HG03045 (cell line): ENCODE results near the gene ADAD1.
"Not testable (repeated sequence)": the region's sequence is repeated elsewhere in the genome, so short reads cannot be mapped to it uniquely, and the experiment has no call there.

ENCODE experiments used
- ATAC-seq: cut with Tn5 transposase; IDR thresholded peaks from one replicate; pipeline ENCODE4 v1.9.1; 2021; ENCODE audit warnings: mild to moderate bottlenecking, moderate library complexity; ENCODE audit not compliant: unreplicated experiment

The ADAD1 gene

DNA sequence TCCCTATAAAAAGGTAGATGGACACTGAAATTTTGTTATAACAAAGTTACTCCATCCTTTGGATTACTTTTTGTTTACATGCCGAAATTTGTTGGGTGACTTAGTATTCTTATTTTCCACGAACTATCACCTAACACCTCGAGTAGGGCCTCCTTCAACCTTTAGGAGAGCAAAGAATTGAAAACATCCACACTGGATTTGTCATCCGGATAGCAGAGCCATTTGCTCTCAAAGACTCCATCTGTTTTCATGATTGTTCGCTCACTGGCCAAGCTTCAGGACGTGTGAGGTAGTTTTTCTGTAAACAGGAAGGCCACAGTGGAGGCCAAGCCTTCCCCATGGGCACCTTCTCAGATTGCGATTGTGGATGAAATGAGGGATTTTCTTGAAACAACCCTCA lies at the start of gene ADAD1:
TSS of gene ADAD1 (plus strand) at position 301 of the 400 bp plus-strand sequence. CDS start 1,059 bp downstream, outside the sequence.
- ATAC-seq: no peak

DNA sequence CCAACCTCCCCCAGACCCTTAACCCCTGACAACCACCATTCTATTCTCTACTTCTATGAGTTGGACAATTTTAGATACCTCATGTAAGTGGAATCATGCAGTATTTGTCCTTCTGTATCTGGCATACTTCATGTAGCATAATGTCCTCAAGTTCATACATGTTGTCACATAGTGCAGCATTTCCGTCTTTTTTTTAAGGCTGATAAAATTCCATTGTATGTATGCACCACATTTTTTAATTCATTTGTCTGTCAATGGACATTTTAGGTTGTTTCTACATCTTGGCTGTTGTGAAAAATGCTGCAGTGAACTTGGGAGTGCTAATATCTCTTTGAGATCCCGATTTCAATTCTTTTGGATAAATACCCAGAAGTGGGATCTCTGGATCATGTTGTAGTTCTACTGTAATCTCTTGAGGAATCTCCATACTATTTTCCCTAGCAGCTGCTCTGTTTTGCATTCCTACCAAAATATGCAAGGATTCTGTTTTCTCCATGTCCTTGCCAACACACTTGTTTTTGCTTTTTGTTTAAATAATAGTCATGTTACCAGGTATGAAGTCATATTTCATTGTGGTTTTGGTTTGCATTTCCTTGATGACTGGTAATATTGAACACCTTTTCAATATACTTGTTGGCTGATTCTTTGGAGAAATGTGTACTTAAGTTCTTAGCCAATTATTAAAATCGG lies 48.8 kb upstream of the ADAD1 start:
- ATAC-seq: no peak

DNA sequence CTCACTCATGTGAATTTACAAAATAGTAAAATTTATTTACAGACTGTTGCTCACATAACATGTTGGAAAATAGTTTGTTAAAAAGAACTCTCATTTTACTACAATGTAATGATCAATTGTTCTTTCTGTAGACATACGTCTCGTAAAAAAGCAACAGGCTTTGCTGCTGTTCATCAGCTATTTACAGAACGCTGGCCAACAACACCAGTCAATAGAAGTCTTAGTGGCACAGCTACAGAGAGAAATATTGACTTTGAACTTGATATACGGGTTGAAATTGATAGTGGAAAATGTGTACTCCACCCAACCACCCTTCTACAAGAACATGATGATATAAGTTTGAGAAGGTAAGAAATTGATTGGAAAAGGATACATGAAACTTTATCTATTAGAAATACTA lies 47.6 kb upstream of the ADAD1 start:
- ATAC-seq: no peak

DNA sequence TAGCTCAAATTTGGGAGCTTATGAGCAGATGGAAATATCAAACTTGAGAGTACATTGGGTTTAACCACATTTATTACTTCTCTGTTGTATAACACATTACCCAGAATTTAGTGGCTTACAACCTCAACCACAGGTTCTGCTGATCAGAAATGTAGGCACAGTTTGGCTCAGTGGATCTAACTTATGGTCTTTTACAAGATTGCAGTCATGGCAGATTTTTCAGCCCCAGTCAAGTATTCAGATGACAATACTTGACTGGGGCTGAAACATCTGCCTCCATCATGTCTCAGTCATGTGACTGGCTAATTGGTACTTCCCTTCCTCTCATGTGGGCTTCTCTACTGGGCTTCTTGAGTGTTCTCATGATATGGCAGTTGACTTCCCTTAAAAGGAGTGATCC lies 44.0 kb upstream of the ADAD1 start:
- no peak for ATAC-seq

DNA sequence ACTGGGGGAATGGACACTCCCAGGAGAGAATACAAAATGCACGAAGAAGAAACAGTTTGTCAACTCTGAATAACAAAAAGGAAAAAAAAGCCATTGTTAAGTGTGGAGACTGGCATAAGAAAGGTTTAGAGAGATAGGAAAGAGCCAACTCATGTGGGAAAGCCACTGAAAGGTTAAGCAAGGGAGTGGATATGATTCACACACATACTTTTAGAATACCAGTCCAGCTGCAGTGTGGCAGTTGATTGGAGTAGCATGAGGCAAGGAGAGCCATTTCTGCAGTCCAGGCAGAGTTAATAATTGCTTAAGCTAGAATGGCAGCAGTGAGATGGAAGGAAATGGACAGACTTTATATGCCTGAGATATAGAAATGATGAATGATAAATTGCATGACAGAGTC lies 36.9 kb upstream of the ADAD1 start:
- ATAC-seq: no peak

DNA sequence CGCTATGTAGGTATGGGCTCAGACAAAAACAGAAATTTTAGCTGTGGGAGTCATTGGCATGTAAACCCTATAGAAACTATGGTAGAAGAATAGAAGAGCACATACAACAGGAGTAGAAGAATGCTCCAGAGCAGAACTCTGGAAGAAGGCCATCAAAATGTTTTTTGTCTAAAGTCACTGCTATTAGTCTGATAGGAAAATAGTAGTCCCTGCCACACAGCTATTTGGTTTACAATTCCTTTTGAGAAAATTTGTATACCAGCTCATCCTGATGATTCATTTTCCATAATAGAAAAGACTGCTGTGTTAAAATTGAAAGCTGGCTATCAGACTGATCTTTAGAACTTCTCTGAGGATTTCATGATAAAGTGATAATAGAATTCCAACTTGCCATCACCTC lies 32.8 kb upstream of the ADAD1 start:
- no peak for ATAC-seq

GRCh38 chr4:122346503-122346902 lies 32.3 kb upstream of the ADAD1 start:
- no peak for ATAC-seq

- no peak for ATAC-seq
These were observed 22.4 kb upstream of the ADAD1 start for GRCh38 chr4:122356317-122356808.

DNA sequence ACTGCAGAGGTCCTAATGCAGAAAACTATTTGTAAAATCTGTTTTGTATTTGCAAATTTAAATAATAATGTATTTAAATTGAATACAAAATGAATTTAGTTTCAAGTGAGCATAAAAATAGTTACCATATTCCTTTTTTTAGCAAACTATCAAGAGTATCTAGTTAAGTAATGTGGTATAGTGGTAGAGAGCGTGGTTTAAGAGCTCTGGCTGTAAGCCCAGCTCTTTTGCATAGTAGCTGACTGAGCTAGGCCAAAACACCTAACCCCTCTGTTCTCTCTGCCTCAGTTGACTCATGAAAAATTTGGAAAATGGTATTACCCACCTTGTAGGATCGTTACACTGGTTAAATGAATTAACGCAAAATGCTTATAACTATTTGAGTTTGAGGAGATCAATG lies 18.1 kb upstream of the ADAD1 start:
- ATAC-seq: no peak

- no peak for ATAC-seq
These were observed 14.0 kb upstream of the ADAD1 start for GRCh38 chr4:122364700-122365404.

DNA sequence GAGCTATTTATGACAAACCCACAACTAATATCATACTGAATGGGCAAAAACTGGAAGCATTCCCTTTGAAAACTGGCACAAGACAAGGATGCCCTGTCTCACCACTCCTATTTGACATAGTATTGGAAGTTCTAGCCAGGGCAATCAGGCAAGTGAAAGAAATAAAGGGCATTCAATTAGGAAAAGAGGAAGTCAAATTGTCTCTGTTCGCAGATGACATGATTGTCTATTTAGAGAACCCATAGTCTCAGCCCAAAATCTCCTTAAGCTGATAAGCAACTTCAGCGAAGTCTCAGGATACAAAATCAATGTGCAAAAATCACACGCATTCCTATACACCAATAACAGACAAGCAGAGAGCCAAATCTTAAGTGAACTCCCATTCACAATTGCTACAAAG lies 10.0 kb upstream of the ADAD1 start:
- not testable (repeated sequence) for ATAC-seq

DNA sequence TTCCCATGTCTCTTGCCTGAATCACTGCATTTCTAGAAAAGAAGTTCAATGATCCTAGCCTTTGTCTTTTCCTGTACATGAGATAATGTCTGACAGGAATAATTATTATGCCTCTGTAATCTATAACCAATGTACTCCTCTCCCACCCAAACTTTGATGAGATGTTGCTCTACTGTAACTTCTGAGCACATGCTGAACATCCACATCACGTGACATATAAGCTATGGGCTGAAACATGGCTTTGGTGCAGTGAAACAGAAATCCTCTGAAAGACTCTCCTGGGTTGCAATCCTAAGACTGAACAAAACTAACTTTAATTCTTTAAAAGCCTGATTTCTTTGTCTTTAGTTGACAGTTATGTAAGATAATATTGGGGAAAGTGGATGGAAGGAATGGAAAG lies 1.5 kb upstream of the ADAD1 start:
- no peak for ATAC-seq

GRCh38 chr4:122379239-122379638 lies 428 bp downstream of the ADAD1 start:
- no peak for ATAC-seq

GRCh38 chr4:122383341-122383740 lies 4.5 kb downstream of the ADAD1 start:
- no peak for ATAC-seq

DNA sequence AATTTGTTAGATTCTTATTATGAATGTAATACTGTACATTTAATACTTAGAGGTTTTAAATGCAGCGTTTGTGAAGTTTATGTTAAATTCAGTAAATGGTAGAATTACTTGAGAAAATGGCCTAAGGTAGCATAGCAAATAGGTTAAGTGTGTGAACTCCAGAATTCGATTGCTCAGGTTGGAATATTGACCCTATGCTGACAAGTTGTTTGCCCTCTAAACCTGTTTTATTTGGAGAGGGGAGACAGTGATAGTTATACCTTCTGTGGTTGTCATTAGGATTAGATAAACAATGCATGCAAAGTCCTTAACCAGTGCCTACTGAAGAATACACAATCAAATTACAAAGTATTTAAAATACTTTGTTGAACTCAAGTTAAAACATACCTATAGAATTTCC lies 5.4 kb downstream of the ADAD1 start:
- ATAC-seq: no peak

GRCh38 chr4:122393276-122393675 lies 14.5 kb downstream of the ADAD1 start:
- ATAC-seq: no peak

DNA sequence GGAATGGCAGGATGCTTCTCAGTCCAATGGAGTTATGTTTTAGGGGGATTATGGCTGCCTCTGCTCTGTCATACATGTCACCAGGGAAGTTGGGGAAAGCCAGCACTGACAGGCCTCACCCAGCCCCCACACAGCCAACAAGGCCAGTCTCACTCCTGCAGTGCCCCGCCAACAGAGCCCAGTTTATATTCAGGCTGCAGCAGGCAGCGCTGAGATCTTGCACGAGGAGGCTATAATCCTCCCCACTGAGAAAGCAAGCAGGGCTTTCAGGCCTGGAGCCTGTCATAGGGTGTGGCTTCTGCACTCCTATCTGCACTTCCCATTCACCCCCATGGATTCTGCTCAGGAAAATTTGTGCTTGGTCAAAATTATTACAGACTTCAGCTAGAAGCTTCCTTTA lies 25.1 kb downstream of the ADAD1 start:
- ATAC-seq: no peak

- ATAC-seq: peak; percentile 77
These were observed 33.7 kb downstream of the ADAD1 start for GRCh38 chr4:122412547-122412946.

DNA sequence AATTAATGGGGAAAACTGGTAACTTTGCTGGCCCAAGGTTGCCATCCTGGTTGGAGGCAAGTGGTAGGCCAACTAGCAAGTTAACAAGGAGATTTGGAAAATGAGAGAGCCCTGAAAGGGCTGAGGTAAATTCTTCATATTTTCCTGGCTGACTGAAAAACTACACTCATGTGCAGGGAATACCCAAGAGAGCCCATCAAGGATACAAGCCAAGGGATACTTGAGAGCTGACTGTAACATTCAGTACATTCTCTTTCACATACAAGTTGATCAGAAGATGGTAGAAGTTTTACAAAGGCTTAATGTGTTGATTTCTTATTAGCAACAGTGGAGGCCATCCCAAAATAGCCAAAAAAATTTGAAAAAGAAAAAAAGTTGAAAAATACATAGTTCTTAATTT lies 44.4 kb downstream of the ADAD1 start:
- ATAC-seq: no peak

GRCh38 chr4:122431351-122431750 lies 52.5 kb downstream of the ADAD1 start:
- ATAC-seq: no peak

DNA sequence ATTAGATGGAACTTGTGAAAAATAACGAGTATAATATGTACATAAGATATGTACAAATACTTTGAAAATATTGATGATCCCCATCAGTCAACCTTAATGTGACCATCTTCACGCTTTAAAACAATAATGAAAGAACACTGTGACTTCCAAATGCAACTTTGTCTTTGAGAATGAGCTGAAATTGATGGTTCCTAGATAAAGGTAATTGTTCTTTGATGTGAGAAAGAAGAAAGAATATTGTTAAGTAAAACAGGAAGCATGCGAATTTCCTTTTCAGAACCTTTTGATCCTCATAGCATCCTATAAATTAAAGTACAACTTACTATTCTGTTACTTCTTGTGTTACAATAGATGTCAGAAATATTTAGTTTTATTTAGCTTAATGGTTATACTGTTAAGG lies 55.5 kb downstream of the ADAD1 start:
- no peak for ATAC-seq

DNA sequence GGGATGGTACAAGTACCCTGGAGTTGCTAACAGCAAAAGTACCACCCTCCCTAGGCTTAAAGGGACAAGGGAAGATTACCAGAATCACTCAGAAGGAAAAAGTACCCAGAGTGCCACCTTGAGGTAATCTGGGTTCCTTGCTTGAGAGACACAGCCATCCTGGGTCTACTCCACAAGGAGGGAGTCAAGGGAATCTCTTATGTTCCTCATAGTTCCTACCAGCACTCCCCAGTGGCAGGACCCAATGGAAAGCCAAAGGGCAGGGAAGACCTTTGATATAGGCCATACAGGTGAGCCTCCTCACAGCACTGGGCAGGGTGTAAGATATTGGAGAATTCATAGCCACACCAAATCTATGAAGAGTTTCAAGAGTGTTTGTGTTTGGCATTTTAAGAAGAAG lies 72.0 kb downstream of the ADAD1 start:
- ATAC-seq: no peak
